Large intestine (tissue), 3 donors: Measurements from ENCODE around the gene SIGLEC12. TPM values are rescaled to one million over a fixed set of nuclear protein-coding genes. Genes with fewer than 3 reads are reported as not detected.

Experiments used
- DNase-seq, 2 donors: peaks; one replicate each; pipeline versions ENCODE4 v3.0.0 to v3.0.0-alpha.2; 2013
- H3K27ac ChIP-seq: one replicate; pipeline ENCODE4 v1.5.1; 2013; ENCODE audit warnings: low read length
- H3K27me3 ChIP-seq: 2 replicates; pipeline ENCODE4 v1.6.1; 2013; ENCODE audit warnings: low read length; ENCODE audit not compliant: control insufficient read depth, insufficient read depth
- H3K36me3 ChIP-seq: 2 replicates; pipeline ENCODE4 v1.6.1; 2013; ENCODE audit warnings: low read length; ENCODE audit not compliant: control insufficient read depth, insufficient read depth
- H3K4me1 ChIP-seq: one replicate; pipeline ENCODE4 v1.6.1; 2013; ENCODE audit warnings: low read length; ENCODE audit not compliant: control insufficient read depth, insufficient read depth
- H3K4me3 ChIP-seq: one replicate; pipeline ENCODE4 v1.5.1; 2013; ENCODE audit warnings: low read length
- H3K9me3 ChIP-seq: one replicate; pipeline ENCODE4 v1.6.1; 2013; ENCODE audit warnings: mild to moderate bottlenecking, low read depth, low read length, moderate library complexity; ENCODE audit not compliant: control insufficient read depth
- WGBS: methylation state at CpG from one replicate; pipeline ENCODE4 v1.1.5; 2013; ENCODE audit warnings: low lambda C conversion rate; ENCODE audit not compliant: insufficient coverage; 5-methylcytosine and 5-hydroxymethylcytosine counted together
- polyA plus RNA-seq: library from polyadenylated mRNA; unstranded; fragments of 120-200 nt; gene quantifications from one replicate; pipeline ENCODE4 v1.2.1, GENCODE V29; 2013

The SIGLEC12 gene
- polyA plus RNA-seq, 1 donor = 5.1 TPM

GRCh38 chr19:51544038-51544437 lies 42.4 kb upstream of the SIGLEC12 start:
- Histone ChIP-seq H3K27ac (no peak overlapping the region), H3K9me3 (no peaks in the 10 kb centered on the region), H3K4me3 (no peak overlapping the region), H3K27me3 (no peaks in the 10 kb centered on the region), H3K4me1 (peaks cover 2% of the 10 kb centered on the region), H3K36me3 (no peaks in the 10 kb centered on the region)
- no CpG with 5 or more reads among the region's 6 CpGs for WGBS
- DNase-seq = no peak

GRCh38 chr19:51542699-51543098 lies 41.1 kb upstream of the SIGLEC12 start:
- Histone ChIP-seq H3K9me3 (no peaks in the 10 kb centered on the region), H3K4me3 (no peak overlapping the region), H3K27me3 (peaks cover 3% of the 10 kb centered on the region), H3K36me3 (no peaks in the 10 kb centered on the region), H3K27ac (no peak overlapping the region), H3K4me1 (no peaks in the 10 kb centered on the region)
- WGBS = no CpG with 5 or more reads among the region's 5 CpGs
- DNase-seq = no peak

GRCh38 chr19:51541458-51542357 lies 40.1 kb upstream of the SIGLEC12 start:
- H3K9me3 ChIP-seq = no peaks in the 10 kb centered on the region
- no peak overlapping the region for H3K27ac ChIP-seq
- H3K4me3 ChIP-seq = no peak overlapping the region
- no peaks in the 10 kb centered on the region for H3K36me3 ChIP-seq
- peaks cover 3% of the 10 kb centered on the region for H3K27me3 ChIP-seq
- no peaks in the 10 kb centered on the region for H3K4me1 ChIP-seq
- no CpG with 5 or more reads among the region's 10 CpGs for WGBS
- no peak for DNase-seq

- Histone ChIP-seq H3K27me3 (peaks cover 3% of the 10 kb centered on the region), H3K27ac (no peak overlapping the region), H3K36me3 (no peaks in the 10 kb centered on the region), H3K9me3 (no peaks in the 10 kb centered on the region), H3K4me3 (no peak overlapping the region), H3K4me1 (no peaks in the 10 kb centered on the region)
- WGBS = 100% methylated on average over 1 of the region's 4 CpGs
- no peak for DNase-seq
These were observed 38.3 kb upstream of the SIGLEC12 start for GRCh38 chr19:51539821-51540366.

- Histone ChIP-seq H3K27ac (no peak overlapping the region), H3K4me1 (no peaks in the 10 kb centered on the region), H3K27me3 (peaks cover 16% of the 10 kb centered on the region), H3K36me3 (no peaks in the 10 kb centered on the region), H3K4me3 (no peak overlapping the region), H3K9me3 (no peaks in the 10 kb centered on the region)
- DNase-seq = no peak
- no CpG with 5 or more reads among the region's 1 CpG for WGBS
These were observed 33.9 kb upstream of the SIGLEC12 start for GRCh38 chr19:51535535-51535934.

GRCh38 chr19:51531349-51532315 lies 30.0 kb upstream of the SIGLEC12 start, which contains the start of gene SIGLEC6:
TSS of gene SIGLEC6 (minus strand) at chr19:51531670. CDS start at chr19:51531648, 22 bp downstream.
- Histone ChIP-seq H3K27me3 (peaks cover 16% of the 10 kb centered on the region), H3K27ac (no peak within 1 kb of the TSS), H3K9me3 (no peaks in the 10 kb centered on the region), H3K36me3 (no peaks in the 10 kb centered on the region), H3K4me3 (no peak within 1 kb of the TSS), H3K4me1 (no peaks in the 10 kb centered on the region)
- WGBS = no CpG with 5 or more reads among the region's 25 CpGs
- DNase-seq = no peak

- no peaks in the 10 kb centered on the region for H3K4me1 ChIP-seq
- no peak for DNase-seq
- no peaks in the 10 kb centered on the region for H3K36me3 ChIP-seq
- peaks cover 16% of the 10 kb centered on the region for H3K27me3 ChIP-seq
- no CpG with 5 or more reads among the region's 8 CpGs for WGBS
- H3K27ac ChIP-seq = no peak overlapping the region
- no peaks in the 10 kb centered on the region for H3K9me3 ChIP-seq
- no peak overlapping the region for H3K4me3 ChIP-seq
These were observed 29.0 kb upstream of the SIGLEC12 start for GRCh38 chr19:51530616-51531015.

GRCh38 chr19:51529301-51529700 lies 27.7 kb upstream of the SIGLEC12 start:
- no peak for DNase-seq
- H3K4me1 ChIP-seq = no peaks in the 10 kb centered on the region
- no peaks in the 10 kb centered on the region for H3K9me3 ChIP-seq
- WGBS = no CpG with 5 or more reads among the region's 2 CpGs
- H3K27me3 ChIP-seq = peaks cover 16% of the 10 kb centered on the region
- no peak overlapping the region for H3K4me3 ChIP-seq
- H3K36me3 ChIP-seq = no peaks in the 10 kb centered on the region
- H3K27ac ChIP-seq = no peak overlapping the region

- Histone ChIP-seq H3K9me3 (no peaks in the 10 kb centered on the region), H3K4me1 (no peaks in the 10 kb centered on the region), H3K27ac (no peak overlapping the region), H3K27me3 (peaks cover 3% of the 10 kb centered on the region), H3K4me3 (no peak overlapping the region), H3K36me3 (no peaks in the 10 kb centered on the region)
- DNase-seq = no peak
- no CpG with 5 or more reads among the region's 4 CpGs for WGBS
These were observed 24.1 kb upstream of the SIGLEC12 start for GRCh38 chr19:51525651-51526050.

- WGBS = 90% methylated on average over 2 of the region's 8 CpGs
- Histone ChIP-seq H3K27me3 (peaks cover 3% of the 10 kb centered on the region), H3K27ac (no peak overlapping the region), H3K4me3 (no peak overlapping the region), H3K4me1 (no peaks in the 10 kb centered on the region), H3K36me3 (no peaks in the 10 kb centered on the region), H3K9me3 (no peaks in the 10 kb centered on the region)
- no peak for DNase-seq
These were observed 23.2 kb upstream of the SIGLEC12 start for GRCh38 chr19:51524666-51525264.
